A549 treated with dexamethasone at 1 μM for 4 hours (cell line): ENCODE results near the gene SLC25A31. TPM values are rescaled to one million over a fixed set of nuclear protein-coding genes. Genes with fewer than 3 reads are reported as not detected.

Experiments
- total RNA-seq: library from RNA; stranded (reverse); fragments of 200-300 nt; extraction: Qiagen RNA extraction; gene quantifications from 5 replicates; pipeline ENCODE4 v1.2.3, GENCODE V29; 2022

Gene SLC25A31
- not detected in 5 replicates for total RNA-seq

GRCh38 chr4:127730142-127730913 is at the start of gene SLC25A31:
SLC25A31 (plus strand) TSS chr4:127730400; CDS start chr4:127730546, 146 bp downstream.

GRCh38 chr4:127782275-127783025 is 52.2 kb downstream of the SLC25A31 start, which contains the start of gene HSPA4L:
HSPA4L (plus strand) TSS chr4:127782322; CDS start chr4:127782551, 229 bp downstream.

Other genes starting within 250 kb of the SLC25A31 start
- 0.99 to 1.5 TPM (median 1.3 TPM) in 5 replicates for gene INTU, start 97.4 kb upstream of the SLC25A31 start, total RNA-seq
- 6.2 to 7.8 TPM (median 7.3 TPM) in 5 replicates for gene HSPA4L, start 51.9 kb downstream of the SLC25A31 start, total RNA-seq
- gene PLK4, start 150.5 kb downstream of the SLC25A31 start, total RNA-seq = 13.5 to 19.2 TPM (median 16.5 TPM) in 5 replicates
- gene MFSD8, start 234.8 kb downstream of the SLC25A31 start, total RNA-seq = 12.7 to 15.1 TPM (median 13.0 TPM) in 5 replicates
- 3.2 to 4.0 TPM (median 3.4 TPM) in 5 replicates for gene ABHD18, start 235.0 kb downstream of the SLC25A31 start, total RNA-seq